GM18526 (cell line): ENCODE data around the gene KLHL11.

Experiments
- POLR2A ChIP-seq: IDR thresholded peaks from 3 replicates; pipeline ENCODE4 v1.6.1; 2011; ENCODE audit not compliant: insufficient read length; ENCODE audit errors: extremely low read depth

The KLHL11 gene

DNA sequence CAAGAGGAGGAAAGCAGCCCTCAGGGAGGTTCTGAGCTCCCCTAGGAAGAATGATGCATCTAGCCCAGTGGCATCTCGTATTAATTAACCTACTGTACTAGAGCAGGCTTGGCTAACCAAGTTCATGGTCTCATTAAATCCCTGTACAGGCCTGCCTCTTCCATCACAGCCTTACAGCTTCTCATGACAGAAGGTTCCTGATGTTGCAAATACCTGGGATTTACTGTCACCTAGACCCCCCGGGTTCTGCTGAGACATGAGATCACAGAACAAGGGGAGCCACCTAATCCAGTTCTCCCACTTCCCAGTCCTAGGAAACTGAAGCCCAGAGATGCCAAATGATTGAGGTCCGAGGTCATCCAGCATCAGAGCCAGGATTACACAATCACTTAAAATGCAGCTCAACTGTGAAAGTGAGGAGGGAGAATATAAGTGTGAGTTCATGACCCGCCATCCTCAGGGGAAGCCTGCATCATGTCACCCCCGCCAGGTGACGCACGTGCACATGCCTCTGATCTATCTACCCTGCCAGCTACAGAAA, 29.6 kb upstream of the KLHL11 start:
- TF ChIP-seq POLR2A, result no peak

- TF ChIP-seq POLR2A, result no peak
These were observed 28.2 kb upstream of the KLHL11 start for GRCh38 chr17:41893384-41893783.

DNA sequence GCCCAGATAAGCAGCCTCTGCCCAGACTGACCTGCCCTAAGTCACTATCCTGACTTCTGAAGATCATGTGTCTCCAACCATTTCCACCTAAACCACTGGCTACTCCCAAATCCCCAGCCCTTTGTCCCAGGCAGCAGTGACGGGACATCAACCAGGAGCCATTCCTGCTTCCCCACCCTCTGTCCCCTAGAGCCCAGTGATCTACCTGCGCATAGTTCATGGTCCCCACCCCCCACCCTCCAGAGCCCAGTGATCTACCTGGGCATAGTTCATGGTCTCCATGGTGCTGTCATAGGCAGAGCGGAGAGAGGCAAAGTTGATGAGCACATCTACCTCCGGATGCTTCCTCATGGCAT, 26.8 kb upstream of the KLHL11 start:
- TF ChIP-seq POLR2A, result no peak

GRCh38 chr17:41891135-41892020, 26.2 kb upstream of the KLHL11 start:
- TF ChIP-seq POLR2A, result no peak

DNA sequence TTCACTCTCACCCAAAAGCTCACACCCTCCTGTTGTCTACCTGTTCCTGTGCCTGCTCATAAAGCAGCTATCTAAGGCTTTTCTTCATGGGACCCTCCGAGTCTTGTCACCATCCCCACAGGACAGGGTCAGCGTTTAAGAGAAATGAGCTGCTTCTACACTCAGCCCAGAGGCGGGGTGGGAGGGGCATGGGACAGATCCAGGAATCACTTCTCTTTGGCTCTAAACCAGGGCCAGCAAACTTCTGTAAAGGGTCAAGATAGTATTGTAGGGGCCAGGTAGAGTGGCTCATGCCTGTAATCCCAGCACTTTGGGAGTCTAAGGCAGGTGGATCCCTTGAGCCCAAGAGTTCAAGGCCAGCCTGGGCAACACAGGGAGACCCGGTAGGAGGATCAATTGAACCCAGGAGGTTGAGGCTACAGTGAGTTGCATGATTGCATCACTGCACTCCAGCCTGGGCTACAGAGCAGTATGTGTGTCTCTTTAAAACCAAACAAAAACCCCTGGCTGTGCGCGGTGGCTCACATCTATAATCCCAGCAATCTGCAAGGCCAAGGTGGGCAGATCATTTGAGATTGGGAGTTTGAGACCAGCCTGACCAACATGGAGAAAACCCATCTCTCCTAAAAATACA, 23.2 kb upstream of the KLHL11 start:
- TF ChIP-seq POLR2A, result no peak

- no peak for TF ChIP-seq POLR2A
These were observed 20.5 kb upstream of the KLHL11 start for GRCh38 chr17:41885733-41886132.

GRCh38 chr17:41882756-41883155, 17.5 kb upstream of the KLHL11 start:
- TF ChIP-seq POLR2A, result no peak

- no peak for TF ChIP-seq POLR2A
These were observed 14.9 kb upstream of the KLHL11 start for GRCh38 chr17:41880130-41880529.

GRCh38 chr17:41873559-41874292, 8.5 kb upstream of the KLHL11 start:
- TF ChIP-seq POLR2A, result no peak

DNA sequence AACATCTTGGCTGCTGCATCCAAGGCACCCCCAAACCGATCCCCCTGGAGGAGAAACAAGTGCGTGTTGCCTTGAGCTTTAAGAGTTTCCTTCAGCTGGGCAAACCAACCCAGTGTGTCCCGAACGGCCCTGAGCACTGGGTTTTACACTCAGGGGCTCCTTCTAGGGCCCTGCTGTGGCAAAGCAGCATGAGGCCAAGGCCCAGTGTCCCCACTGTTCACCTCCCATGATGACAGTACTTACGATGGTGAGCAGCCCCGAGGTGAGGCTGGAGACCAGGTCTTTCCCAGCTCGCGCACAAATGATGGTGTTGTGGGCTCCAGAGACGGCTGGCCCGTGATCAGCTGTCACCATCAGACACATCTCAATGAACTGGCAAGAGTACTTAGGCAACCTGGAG, 6.6 kb upstream of the KLHL11 start:
- TF ChIP-seq POLR2A, result no peak

DNA sequence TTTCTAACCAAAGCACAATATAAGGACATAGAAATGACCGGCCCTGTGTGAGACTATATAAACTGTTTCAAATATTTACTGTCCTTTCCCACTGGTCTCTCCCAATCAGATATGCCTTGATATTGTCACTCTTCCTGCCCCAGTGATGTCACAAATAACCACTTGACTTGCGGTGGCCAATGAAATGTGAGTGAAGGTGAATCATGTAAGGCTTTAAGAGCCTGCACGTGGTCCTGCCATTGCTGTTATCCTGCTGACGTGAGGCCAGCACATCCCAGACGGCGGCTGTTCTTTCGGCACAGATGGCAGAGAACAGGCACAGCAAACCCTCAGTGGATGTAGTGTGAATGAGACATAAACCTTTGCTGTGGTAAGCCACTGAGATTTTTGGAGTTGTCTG, 5.4 kb upstream of the KLHL11 start:
- TF ChIP-seq POLR2A, result no peak

GRCh38 chr17:41870097-41870496, 4.9 kb upstream of the KLHL11 start:
- TF ChIP-seq POLR2A, result no peak

DNA sequence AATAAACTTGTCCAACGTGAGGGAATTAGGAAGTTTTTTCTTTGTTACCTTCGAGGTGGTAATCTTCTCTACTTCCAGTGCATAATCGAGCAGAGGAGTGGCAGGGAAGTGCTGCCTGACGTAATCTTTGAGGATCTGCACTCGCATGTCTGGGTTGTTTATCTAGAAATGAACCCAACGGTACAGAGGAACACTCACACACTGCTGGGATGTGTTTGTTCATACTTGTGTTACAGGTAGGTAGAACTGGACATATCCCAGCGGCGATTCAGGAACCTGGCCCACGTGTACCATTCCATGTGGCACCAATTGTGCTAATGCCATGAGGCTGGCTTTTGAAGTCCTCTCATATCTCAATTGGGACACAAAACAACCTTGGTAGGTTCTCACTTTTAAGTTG, 4.2 kb upstream of the KLHL11 start:
- TF ChIP-seq POLR2A, result no peak

GRCh38 chr17:41868568-41868967, 3.3 kb upstream of the KLHL11 start:
- TF ChIP-seq POLR2A, result no peak

- TF ChIP-seq POLR2A, result no peak
These were observed 322 bp upstream of the KLHL11 start for GRCh38 chr17:41865596-41865893.

DNA sequence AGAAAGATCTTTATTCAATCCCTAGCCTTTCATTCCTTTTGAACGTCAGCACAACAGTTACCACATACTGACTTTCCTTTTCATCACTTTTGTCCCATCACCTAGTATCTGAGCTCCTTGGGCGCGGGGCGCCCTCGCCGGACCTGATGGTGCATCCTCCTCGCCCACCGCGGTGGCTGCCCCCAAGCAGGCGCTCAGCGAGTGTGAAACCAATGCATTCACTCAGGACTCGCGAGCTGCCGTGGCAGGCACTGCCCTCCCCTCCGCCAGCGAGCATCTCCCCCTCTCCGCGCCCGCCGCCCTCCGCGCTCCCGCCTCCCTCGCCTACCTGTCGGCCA, 756 bp downstream of the KLHL11 start:
- no peak for TF ChIP-seq POLR2A

DNA sequence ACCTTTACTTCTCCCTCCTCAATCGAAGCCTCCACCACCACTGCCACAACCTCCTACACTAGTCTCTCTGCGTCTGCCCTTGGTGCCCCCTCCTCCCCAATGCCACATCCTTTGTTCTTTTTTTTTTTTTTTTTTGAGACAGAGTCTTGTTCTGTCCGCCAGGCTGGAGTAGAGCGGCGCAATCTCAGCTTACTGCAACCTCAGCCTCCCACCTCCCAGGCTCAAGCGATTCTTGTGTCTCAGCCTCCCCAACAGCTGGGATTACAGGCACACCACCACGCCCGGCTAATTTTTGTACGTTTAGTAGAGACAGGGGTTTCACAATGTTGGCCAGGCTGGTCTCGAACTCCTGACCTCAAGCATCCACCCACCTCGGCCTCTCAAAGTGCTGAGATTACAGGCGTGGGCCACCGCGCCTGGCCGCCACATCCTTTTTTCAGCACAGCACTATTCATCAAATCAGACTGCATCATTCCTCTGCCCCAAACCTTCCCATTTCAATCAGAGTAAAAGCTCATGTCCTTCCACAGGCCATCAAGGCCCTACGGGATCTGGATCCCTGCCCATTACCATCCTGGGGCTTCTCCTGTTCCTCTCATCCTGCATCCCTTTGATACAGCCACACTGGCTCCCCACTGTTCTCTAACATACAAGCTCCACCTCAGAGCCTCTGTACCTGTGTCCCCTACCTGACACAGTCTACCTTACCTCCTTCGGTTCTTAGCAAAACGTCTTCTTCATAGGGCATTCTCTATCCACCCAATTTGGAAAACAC, 2.0 kb downstream of the KLHL11 start:
- TF ChIP-seq POLR2A, result no peak
